Ovary (tissue), 9 donors: Measurements from ENCODE around the gene SOHLH2. TPM values are rescaled to one million over a fixed set of nuclear protein-coding genes. Genes with fewer than 3 reads are reported as not detected.

Experiments used
- DNase-seq, 5 donors: peaks; one replicate each; pipeline ENCODE4 v3.0.0-alpha.2; 2019 to 2020
- H3K27ac ChIP-seq, 2 donors: fragments of 200-600 bp; one replicate each; pipeline versions ENCODE4 v1.5.1 to v1.8.0; 2019 to 2022
- H3K27me3 ChIP-seq: fragments of 200-600 bp; one replicate; pipeline ENCODE4 v1.8.0; 2022
- H3K36me3 ChIP-seq: fragments of 200-600 bp; sonication (generic); one replicate; pipeline ENCODE4 v1.5.1; 2019
- H3K4me1 ChIP-seq: one replicate; pipeline ENCODE4 v1.8.1; 2013; ENCODE audit warnings: mild to moderate bottlenecking, moderate library complexity; ENCODE audit not compliant: insufficient read depth
- H3K4me3 ChIP-seq: fragments of 200-600 bp; sonication (generic); one replicate; pipeline ENCODE4 v1.5.1; 2017
- H3K9me3 ChIP-seq, 2 donors: fragments of 200-600 bp in 1 of 2; sonication (generic) in 1 of 2; one replicate each; pipeline versions ENCODE4 v1.5.1 to v1.8.1; 2013 to 2019; ENCODE audit warnings: mild to moderate bottlenecking in 1 of 2, moderate library complexity in 1 of 2
- CTCF ChIP-seq, 3 donors: fragments of 450-650 bp in 2 of 3; fragments of 200-600 bp in 1 of 3; IDR thresholded peaks; one replicate each; pipeline versions ENCODE4 v1.5.1 to v1.8.0; 2016 to 2022; ENCODE audit warnings: antibody characterized with exemption in 3 of 3, mild to moderate bottlenecking in 1 of 3
- EP300 ChIP-seq: sonication (generic); formaldehyde crosslinking; IDR thresholded peaks from one replicate; pipeline ENCODE4 v1.6.1; 2017; ENCODE audit warnings: antibody characterized with exemption
- POLR2A ChIP-seq: fragments of 450-650 bp; IDR thresholded peaks from one replicate; pipeline ENCODE4 v1.6.1; 2017; ENCODE audit warnings: antibody characterized with exemption, mild to moderate bottlenecking, moderate library complexity
- WGBS, 3 donors: extraction: QIAGEN DNeasy Blood & Tissue Kit in 1 of 3; methylation state at CpG; one replicate each; pipeline versions ENCODE4 v1.1.5 to v1.1.7; 2013 to 2017; 5-methylcytosine and 5-hydroxymethylcytosine counted together
- intact Hi-C, 4 donors: fragments of 100-400 bp; cut with DNase I; formaldehyde crosslinking; loops; one replicate each; pipeline versions ENCODE4 v1.11.0 to v1.15.1; 2022 to 2023
- polyA plus RNA-seq, 2 donors: library from polyadenylated mRNA; stranded (reverse); fragments of 200-250 nt in 1 of 2; fragments of 350-450 nt in 1 of 2; fragmentation: Illumina TruSeq in 1 of 2; extraction: RNeasy Lipid Tissue Mini Kit (QIAGEN cat#74804) in 1 of 2; gene quantifications; one replicate each; pipeline ENCODE4 v1.2.3, GENCODE V29; 2013 to 2014
- total RNA-seq, 7 donors: library from RNA; depleted of rRNA in 2 of 7; stranded (reverse); fragments of >200 nt in 2 of 7; fragmentation: NEBNext Ultra II Directional in 3 of 7; extraction: Animal tissue kit (Norgen Biotek cat#: 25700) in 3 of 7; gene quantifications; one replicate each; pipeline versions ENCODE4 v1.1.0 to v1.2.4, GENCODE V29; 2016 to 2023
- donor health status: DM: no; HTN: no; CAD: no; lungs with moderate emphysema.
- donor health status: DM: no; HTN: no; CAD: no.
- donor health status: Bipolar disorder and iron deficiency.
- donor health status: DM: yes; HTN: yes; CAD: no.
- donor health status: DM: no; HTN: no; CAD: no.
- donor health status: DM: yes; HTN: yes; CAD: no.

Gene SOHLH2
- total and polyA plus RNA-seq, 9 donors = 0.11 to 1.0 (median 0.42) TPM; not detected in 3

- Histone ChIP-seq H3K9me3 (no peaks in the 10 kb centered on the region), H3K4me3 (no peak overlapping the region), H3K36me3 (no peaks in the 10 kb centered on the region), H3K27me3 (no peaks in the 10 kb centered on the region), H3K27ac (no peak overlapping the region), H3K4me1 (no peaks in the 10 kb centered on the region)
- intact Hi-C loops = no loop called here
- no peak for DNase-seq
- 70 to 72% (median 72%) methylated on average over 7 of the region's 7 CpGs for WGBS, 3 donors
- TF ChIP-seq EP300 = no peak
- TF ChIP-seq POLR2A = no peak
- no peak for TF ChIP-seq CTCF (IDR thresholded peaks at IDR 0.05)
These were observed 39.4 kb downstream of the SOHLH2 start for GRCh38 chr13:36174923-36175322.

GRCh38 chr13:36173571-36174322 is 40.6 kb downstream of the SOHLH2 start:
- intact Hi-C loops = no loop called here
- Histone ChIP-seq H3K4me3 (no peak overlapping the region), H3K27ac (no peak overlapping the region), H3K27me3 (no peaks in the 10 kb centered on the region), H3K9me3 (no peaks in the 10 kb centered on the region), H3K36me3 (no peaks in the 10 kb centered on the region), H3K4me1 (no peaks in the 10 kb centered on the region)
- WGBS, 3 donors = 46 to 62% (median 55%) methylated on average over 4 of the region's 4 CpGs
- TF ChIP-seq CTCF (IDR thresholded peaks at IDR 0.05) = no peak
- no peak for TF ChIP-seq POLR2A
- DNase-seq = no peak

- Histone ChIP-seq H3K9me3 (no peaks in the 10 kb centered on the region), H3K27ac (no peak overlapping the region), H3K36me3 (no peaks in the 10 kb centered on the region), H3K4me1 (no peaks in the 10 kb centered on the region), H3K27me3 (no peaks in the 10 kb centered on the region), H3K4me3 (no peak overlapping the region)
- no peak for TF ChIP-seq POLR2A
- no peak for TF ChIP-seq CTCF (IDR thresholded peaks at IDR 0.05)
- TF ChIP-seq EP300 = no peak
- intact Hi-C loops = no loop called here
- 55 to 75% (median 72%) methylated on average over 5 of the region's 5 CpGs for WGBS, 3 donors
- no peak for DNase-seq
These were observed 48.3 kb downstream of the SOHLH2 start for GRCh38 chr13:36166046-36166445.

- H3K4me1 ChIP-seq = no peaks in the 10 kb centered on the region
- H3K27ac ChIP-seq = no peak overlapping the region
- H3K36me3 ChIP-seq = no peaks in the 10 kb centered on the region
- intact Hi-C loops = no loop called here
- no peak overlapping the region for H3K4me3 ChIP-seq
- WGBS, 3 donors = 19 to 25% (median 23%) methylated on average over 7 of the region's 7 CpGs
- no peaks in the 10 kb centered on the region for H3K9me3 ChIP-seq
- TF ChIP-seq EP300 = no peak
- no peak for TF ChIP-seq POLR2A
- TF ChIP-seq CTCF (IDR thresholded peaks at IDR 0.05) = no peak
- peak; percentile 40 to 82 (median 64) for DNase-seq
- no peaks in the 10 kb centered on the region for H3K27me3 ChIP-seq
These were observed 50.5 kb downstream of the SOHLH2 start for GRCh38 chr13:36163809-36164308.
